Bone marrow (tissue), 2 donors: ENCODE results near the gene MYCN.
"Not testable (repeated sequence)": the region's sequence is repeated elsewhere in the genome, so short reads cannot be mapped to it uniquely, and the experiment has no call there.

ENCODE experiments used
- DNase-seq, 2 donors: peaks; one replicate each; lab custom pipeline; 2025; lab: John Stamatoyannopoulos, UW

MYCN gene

DNA sequence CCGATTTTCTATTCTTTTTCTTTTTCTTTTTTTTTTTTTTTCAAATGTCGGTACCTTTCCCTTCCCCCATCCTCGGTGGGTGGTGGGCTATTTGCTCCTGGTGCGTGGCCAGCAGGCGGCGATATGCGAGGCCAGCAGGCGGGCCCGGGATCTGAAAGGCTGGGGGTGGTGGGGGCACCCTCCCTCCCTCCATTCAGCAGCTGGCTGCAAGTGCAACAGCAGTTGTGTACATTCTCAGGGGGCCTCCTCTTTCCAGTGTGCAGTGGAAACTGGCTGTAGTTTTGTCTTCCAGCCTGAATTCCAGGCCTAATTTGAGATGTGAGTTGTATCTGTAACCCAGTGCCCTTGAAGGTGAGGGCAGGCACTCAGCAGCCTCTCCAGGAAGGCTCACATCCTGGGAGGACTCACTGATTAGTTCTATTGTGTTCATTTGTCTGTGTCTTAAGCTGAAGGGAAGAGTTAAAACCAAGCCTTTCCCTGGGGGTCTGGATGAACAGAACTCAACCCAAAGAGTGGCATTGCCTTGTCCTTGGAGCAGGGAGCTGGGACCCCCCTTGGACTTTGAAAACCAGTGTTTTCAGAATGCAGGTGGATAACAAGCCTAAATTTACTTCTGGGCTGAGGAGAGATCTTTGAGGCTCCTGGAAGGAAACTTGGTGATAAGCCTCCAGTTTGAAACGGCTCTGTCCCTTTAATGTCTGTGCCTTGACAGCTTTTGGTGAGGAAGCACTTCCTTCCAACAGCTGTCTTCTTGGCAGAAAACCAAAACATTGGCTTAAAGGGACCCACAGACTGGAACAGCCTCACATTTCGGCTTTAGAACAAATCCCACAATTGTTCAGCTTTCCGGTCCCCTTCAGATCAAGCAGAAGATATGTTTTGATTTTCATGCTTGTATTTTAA lies 3.3 kb downstream of the MYCN start:
- peak in 1 of 2 donors; percentile 5 for DNase-seq

GRCh38 chr2:15944325-15945017 lies 4.1 kb downstream of the MYCN start:
- DNase-seq: no peak

GRCh38 chr2:15945909-15946705 lies 5.8 kb downstream of the MYCN start:
- no peak for DNase-seq

DNA sequence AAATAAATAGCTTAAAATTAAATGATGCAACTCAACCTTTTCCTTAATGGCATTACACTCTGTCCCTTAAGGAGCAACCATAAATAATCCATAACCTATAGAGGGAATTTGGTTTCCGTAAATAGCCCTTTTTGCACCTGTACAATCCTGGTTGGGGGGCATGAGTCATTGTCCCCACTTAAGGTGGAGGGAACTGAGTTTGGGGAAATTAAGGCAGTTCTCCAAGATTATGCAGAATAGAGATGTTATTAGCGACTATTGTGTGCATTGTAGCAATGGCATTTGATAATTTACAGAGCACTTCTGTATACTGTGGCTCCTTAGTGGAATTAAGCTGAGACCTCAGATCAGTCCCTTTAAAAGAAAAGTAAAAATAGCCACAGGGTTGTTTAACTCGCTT lies 6.6 kb downstream of the MYCN start:
- DNase-seq: no peak

GRCh38 chr2:15947431-15947830 lies 7.1 kb downstream of the MYCN start:
- DNase-seq: no peak

DNA sequence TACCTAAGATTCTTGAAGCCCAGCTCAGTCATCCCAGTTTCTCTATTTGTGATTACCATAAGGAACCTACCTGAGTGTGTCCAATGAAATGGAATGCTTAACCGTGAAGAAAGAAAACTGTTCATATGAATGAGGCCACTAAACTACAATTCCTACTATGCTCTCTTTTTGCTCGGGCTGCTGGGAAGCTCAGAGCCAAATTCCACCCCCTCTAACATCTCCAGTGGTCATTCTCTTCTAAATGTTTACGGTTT lies 8.3 kb downstream of the MYCN start:
- no peak for DNase-seq

GRCh38 chr2:15949126-15949525 lies 8.8 kb downstream of the MYCN start:
- DNase-seq: no peak

DNA sequence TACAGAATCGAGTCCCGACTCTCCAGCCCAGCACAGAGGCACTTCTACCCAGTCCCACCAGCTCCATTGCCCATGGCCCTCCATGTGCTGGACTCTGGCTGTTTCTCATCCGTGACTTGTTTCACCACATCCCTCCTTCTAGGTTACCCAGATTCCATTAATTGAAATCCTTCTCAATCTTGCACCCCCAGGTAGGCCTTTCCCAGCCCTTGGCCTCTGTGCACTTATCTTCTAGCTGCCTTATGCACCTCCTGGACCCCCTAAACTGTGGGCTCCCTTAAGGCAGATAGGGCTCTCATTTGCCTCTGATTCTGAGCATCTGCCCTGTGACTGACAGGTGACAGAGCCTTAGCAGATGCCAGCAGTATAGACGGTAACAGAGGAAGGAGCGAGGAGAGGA lies 9.2 kb downstream of the MYCN start:
- no peak for DNase-seq

DNA sequence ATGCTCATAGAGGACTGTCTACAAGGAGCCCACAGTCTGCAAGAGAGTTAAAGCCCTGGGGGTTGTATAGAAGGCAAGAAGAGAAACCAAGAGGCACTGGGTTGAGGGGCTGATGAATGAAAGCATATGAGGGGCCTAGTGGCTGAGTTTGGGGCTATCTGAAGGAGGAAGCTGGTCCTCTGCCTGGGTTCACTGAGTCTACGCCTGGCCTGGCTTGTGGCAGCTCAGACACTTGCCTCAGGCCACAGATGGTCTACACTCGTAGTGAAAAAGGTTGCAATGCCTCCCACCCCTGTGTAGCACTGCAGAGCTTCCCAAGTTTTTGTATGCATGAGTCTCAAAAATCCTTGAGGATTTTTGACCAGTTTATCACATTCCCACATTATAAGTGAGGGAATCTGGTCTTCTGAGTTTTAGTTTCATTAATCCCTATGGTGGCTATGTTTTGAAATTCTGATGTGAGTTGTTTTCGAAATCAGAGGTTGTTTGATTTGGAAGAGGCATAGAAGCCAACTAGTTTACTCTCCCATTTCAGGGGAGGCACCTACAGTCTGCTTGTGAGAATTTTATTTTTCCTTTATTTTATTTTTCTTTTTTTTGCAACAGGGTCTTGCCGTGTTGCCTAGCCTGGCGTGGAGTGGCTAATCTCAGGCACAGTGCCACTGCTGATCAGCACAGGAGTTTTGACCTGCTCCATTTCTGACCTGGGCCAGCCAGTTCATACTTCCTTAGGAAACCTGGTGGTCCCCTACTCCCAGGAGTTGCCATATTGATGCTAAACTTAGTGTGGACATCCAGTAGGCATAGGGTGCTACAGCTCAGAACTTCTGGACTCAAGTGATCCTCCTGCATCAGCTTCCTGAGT lies 10.0 kb downstream of the MYCN start:
- DNase-seq: no peak

- not testable (repeated sequence) for DNase-seq
Measured at GRCh38 chr2:15951936-15952335, 11.6 kb downstream of the MYCN start.

DNA sequence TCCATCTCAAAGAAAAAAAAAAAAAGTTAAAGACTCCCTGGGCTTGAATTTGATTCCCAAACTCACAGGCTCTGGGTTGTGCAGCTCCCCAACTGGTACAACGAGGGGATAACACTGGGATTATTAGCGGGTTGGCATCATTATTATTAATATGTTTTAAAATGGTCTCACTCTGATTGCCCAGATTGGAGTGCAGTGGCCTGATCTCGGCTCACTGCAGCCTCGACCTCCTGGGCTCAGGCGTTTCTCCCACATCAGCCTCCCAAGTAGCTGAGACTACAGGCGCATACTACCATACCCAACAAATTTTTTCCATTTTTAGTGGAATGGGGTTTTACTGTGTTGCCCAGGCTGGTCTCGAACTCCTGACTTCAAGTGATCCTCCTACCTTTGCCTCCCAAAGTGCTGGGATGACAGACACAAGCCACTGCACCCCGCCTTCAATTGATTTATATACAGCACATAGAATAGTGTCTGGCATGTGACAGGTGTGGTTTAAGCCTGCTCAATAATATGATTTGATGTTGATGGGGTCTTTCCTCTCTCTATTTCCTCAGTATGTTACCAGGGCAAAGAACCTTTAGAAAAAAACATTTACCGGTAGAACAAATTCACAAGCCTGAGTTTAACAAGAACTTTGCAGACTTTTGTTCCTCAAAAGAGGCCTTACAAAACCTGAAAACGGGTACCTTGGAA lies 12.2 kb downstream of the MYCN start:
- DNase-seq: no peak

GRCh38 chr2:15953147-15953630 lies 12.8 kb downstream of the MYCN start:
- DNase-seq: no peak

DNA sequence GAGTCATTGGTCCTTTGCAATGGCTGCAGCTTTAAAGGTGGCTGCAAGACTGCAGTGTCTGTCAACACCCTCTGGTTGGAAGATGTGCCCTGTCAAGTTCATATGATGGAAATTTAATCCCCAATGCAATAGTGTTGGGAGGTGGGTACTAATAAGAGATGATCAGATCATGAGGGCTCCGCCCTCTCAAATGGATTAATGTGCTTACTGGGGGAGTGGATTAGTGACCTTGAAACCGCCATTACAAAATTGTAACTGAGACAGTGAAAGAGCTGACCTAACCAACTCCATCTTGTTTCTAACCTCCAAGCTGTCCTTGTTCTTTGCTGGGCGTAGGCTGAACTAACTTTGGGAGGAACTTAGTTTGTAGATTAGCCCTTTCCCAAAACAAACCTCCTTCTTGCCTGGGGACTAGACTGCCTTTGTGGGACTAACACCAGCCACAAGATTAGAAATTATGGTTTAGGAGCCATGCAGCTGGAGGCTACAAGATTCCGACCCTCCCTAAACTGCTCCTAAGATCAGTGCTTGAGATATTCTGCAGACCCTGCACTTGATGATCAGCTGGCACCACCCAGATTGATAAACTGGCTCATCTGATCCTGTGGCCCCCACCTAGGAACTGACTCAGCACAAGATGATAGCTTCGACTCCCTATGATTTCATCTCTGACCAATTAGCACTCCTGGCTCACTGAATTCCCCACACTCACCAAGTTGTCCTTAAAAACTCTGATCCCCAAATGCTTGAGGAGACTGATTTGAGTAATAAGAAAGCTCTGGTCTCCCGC lies 13.7 kb downstream of the MYCN start:
- no peak for DNase-seq

GRCh38 chr2:15954761-15955160 lies 14.4 kb downstream of the MYCN start:
- DNase-seq: no peak

DNA sequence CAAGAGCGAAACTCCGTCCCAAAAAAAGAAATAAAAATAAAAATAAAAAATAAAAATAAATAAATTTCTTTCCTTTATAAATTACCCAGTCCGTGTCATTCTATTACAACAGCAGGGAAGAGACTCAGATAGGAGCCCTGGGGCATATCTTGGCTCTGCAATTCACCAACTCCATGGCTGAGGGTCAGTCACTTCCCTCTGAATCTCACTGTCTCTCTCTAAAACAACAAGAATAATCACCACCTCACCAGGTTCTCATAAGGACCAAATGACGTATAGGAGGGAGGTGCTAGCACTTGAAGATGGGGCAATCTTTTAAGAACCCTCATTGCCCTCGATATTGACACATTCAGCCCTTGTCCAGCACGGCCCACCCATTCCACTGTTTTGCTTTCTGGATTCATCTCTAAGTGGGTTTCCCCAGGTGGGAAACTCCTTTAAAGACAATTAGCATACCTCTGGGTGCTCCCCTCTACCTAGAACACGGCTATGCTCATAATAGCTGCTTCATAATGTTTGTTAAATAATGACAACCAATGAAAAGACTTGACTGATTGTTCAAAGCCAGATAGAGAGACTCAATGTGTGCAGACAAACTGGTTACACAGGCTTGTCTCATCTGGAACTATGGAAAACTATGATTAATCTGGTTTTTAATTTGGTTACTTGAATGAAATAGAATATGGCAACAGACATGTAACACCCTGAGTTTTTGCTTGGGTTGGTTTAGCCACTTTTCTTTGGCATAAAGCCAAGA lies 15.1 kb downstream of the MYCN start:
- no peak for DNase-seq

DNA sequence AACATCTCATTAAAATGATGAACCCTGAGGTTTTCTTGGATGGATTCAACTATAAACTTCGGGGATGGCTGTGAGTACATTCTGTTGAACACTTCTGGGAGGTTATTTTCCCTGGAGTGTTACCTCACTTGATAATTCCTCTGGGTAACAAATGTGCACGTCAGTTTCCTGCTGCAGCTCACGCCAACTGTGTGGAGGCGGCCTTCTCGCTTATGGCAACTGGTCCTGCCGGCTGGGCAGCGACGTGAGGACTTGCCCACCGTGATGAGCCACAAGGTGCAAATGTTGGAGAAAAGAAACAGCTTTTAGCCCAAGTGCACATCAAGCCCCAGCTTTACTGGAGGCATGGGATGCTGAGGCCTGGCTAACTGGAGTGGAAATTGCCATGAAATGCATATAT lies 15.9 kb downstream of the MYCN start:
- DNase-seq: no peak

DNA sequence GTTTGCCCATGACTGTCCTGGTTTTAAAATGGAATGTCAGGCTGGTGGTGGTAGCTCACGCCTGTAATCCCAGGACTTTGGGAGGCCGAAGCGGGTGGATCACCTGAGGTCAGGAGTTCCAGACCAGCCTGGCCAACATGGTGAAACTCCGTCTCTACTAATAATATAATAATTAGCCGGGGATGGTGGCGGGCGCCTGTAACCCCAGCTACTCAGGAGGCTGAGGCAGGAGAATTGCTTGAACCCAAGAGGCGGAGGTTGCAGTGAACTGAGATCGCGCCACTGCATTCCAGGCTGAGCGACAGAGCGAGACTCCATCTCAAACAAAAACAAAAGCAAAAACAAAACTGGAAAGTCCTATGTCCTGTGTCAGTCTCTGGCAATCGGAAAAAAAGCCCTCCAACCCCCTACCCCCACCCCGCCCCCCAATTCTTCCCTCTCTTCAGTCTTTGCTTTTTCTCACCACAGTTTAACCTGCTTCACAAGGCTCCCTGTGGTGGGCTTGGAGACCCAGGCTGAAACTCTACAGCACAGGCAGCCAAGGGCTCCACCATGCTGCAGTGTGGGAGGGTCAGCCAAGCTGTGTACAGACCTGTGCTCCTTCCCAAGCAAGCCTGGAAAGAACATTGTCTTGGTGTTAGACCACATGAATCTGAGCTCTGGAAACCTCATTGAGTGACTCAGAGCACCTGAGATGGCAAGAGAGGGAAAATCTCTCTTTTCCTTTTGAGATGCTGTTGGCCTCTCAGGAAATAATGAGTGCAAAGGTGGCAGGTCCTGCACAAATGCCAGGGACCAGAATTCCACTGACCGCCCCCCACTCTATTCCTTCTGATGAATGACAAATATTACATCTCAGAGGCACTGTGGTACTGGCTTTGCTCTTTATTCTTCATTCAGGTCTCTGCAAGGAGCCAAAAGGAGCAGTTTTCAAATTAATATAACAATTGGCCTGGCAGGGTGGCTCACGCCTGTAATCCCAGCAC lies 16.7 kb downstream of the MYCN start:
- no peak for DNase-seq
